GM19043 (cell line): ENCODE data around the gene DSPP.

ENCODE experiments used
- ATAC-seq: cut with Tn5 transposase; IDR thresholded peaks from one replicate; pipeline ENCODE4 v1.9.1; 2021; ENCODE audit warnings: low read depth; ENCODE audit not compliant: unreplicated experiment

DSPP gene

GRCh38 chr4:87624698-87625097 lies 16.4 kb downstream of the DSPP start:
- no peak for ATAC-seq

- no peak for ATAC-seq
Observed at GRCh38 chr4:87631668-87632067, 23.3 kb downstream of the DSPP start.

- no peak for ATAC-seq
Observed at GRCh38 chr4:87632469-87632868, 24.1 kb downstream of the DSPP start.

- ATAC-seq = no peak
Observed at GRCh38 chr4:87633243-87633642, 24.9 kb downstream of the DSPP start.

GRCh38 chr4:87644286-87644685 lies 36.0 kb downstream of the DSPP start:
- no peak for ATAC-seq

GRCh38 chr4:87649980-87650379 lies 41.7 kb downstream of the DSPP start, which contains the start of gene DMP1:
TSS of gene DMP1 (plus strand) at chr4:87650280. CDS start at chr4:87656493, 6,213 bp downstream.
- ATAC-seq = no peak

GRCh38 chr4:87650938-87651337 lies 42.6 kb downstream of the DSPP start:
- ATAC-seq = no peak

- no peak for ATAC-seq
Observed at GRCh38 chr4:87651941-87652340, 43.6 kb downstream of the DSPP start.

- no peak for ATAC-seq
Observed at GRCh38 chr4:87654487-87655044, 46.2 kb downstream of the DSPP start.

- ATAC-seq = no peak
Observed at GRCh38 chr4:87657525-87657924, 49.2 kb downstream of the DSPP start.

- no peak for ATAC-seq
Observed at GRCh38 chr4:87659247-87659931, 51.1 kb downstream of the DSPP start.

- ATAC-seq = no peak
Observed at GRCh38 chr4:87662871-87663270, 54.5 kb downstream of the DSPP start.
